HTR-8/SVneo (cell line): ENCODE measurements around the gene FUBP3.

Experiments used
- DNase-seq: peaks from one replicate; pipeline ENCODE4 v3.0.0; 2011; ENCODE audit warnings: low spot score, mixed read lengths; ENCODE audit not compliant: insufficient read length
- FAIRE-seq: peaks from 2 replicates; lab custom pipeline; 2011; peaks lifted over from hg19 to GRCh38; lab: Jason Lieb, UNC

Gene FUBP3

DNA sequence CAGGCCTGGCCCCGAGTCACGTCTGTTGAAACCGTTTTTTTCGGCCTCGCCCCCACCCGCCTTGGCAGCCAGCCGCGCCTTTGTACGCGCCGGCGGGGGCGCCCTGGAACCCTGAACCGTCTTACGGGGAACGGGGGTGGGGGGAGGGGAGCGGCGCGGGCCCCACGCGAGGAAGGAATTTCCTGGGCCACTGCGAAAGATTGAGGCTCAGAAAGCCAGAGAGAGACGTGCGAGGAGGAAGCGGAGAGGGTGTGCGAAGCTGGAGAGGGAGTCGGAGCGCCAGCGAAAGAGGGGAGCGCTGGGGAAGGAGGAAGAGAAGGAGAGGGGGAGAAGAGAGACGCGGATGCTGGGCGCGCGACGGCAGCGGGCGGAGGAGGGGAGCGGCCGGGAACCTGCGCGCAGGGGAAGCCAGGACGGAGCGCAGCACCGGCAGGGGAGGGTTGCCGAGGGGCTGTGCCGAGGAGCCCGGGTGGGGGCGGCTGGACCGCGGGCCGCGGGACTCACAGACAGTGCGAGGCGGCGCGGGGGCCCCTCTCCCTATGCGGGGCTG, 80.4 kb downstream of the FUBP3 start:
- no peak for FAIRE-seq

GRCh38 chr9:130660326-130660682, 80.9 kb downstream of the FUBP3 start:
- DNase-seq (no peak), FAIRE-seq (no peak)

More for the DNA sequence above, 80.4 kb downstream of the FUBP3 start:
- no peak for DNase-seq

- DNase-seq, result no peak
- FAIRE-seq, result no peak
Measured at GRCh38 chr9:130660683-130661450, 81.5 kb downstream of the FUBP3 start.

DNA sequence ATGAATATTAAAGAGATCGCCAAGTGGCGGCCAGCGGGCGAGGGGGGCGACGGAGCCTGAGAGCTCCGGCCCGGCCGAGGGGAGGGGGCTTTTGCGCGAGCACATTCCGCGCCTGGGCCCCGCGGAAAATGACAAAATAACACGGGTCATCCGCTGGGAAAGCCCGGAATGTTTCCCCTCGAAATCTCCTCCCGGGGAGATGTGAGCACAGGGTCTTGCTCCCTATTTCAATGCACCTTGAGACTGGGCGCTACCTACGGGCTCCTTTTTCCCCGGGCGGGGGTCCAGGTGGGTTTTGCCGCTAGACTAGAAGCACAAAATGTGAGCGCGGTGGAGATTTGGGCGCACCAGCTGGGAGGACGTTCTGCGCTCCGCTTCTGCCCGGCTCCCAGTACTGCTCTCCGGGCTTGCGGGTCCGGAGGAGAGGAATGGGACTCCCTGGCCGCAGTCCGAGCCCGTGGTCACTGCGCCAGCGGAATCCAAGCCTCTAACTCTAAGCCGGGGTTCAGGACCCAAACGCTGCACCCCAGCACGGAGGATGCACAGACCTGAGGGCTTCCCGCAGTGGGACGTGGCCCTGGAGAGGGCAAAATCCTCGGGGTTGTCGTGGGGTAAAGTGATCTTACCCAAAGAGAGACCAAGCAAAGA, 82.2 kb downstream of the FUBP3 start:
- DNase-seq, result no peak
- no peak for FAIRE-seq

GRCh38 chr9:130662099-130662969, 83.0 kb downstream of the FUBP3 start:
- DNase-seq, result no peak
- FAIRE-seq, result no peak

- DNase-seq (no peak), FAIRE-seq (no peak)
Measured at GRCh38 chr9:130662970-130663257, 83.5 kb downstream of the FUBP3 start.

DNA sequence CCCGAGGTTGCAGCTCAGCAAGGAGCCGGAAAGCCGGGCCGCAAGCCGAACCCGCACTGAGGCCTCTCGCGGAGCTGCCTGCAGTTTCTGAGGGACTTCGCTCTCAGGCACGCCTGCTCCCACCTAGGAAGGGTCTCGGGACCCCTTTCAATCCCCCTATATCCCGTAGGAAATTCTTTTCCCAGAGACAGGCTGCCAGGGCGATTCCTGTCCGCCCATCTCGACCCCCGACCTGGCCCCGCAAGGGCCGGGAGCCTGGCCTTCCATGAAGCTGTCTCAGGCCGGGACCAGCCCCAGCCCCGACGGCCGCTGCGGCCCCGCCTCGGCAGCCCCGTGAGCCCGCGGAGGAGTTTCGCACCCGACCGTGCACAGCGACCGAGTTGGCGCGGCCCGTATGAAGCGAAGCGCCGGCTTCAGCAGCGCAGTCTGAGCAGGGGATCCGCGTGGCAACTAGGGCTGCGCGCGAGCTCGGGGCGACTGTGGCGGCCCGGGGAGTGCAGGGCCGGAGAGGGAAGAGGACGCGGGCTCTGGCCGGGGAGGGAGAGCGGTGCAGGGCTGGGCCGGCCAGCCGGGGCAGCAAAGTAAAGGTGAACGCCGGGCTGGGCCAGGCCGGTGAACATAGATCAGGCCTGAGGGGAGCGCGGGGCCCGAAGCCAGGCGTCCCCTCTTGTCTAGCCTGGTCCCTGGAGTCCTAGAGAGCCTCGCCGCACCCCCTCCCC, 84.0 kb downstream of the FUBP3 start:
- DNase-seq (no peak), FAIRE-seq (no peak)

DNA sequence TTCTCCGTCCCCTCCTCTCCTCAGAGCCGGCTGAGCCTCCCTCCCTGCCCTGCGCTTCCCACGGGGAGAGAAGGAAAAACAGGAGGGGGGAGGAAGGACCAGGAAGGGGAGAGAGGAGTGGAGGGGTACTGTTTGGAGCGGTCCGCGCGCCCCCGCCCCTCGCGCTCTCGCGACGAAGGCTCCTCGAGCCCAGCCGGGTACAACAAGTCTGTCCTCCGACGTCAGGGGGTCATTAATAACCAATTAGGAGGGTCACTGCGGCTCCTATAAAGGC, 84.5 kb downstream of the FUBP3 start:
- no peak for DNase-seq
- FAIRE-seq, result no peak

DNA sequence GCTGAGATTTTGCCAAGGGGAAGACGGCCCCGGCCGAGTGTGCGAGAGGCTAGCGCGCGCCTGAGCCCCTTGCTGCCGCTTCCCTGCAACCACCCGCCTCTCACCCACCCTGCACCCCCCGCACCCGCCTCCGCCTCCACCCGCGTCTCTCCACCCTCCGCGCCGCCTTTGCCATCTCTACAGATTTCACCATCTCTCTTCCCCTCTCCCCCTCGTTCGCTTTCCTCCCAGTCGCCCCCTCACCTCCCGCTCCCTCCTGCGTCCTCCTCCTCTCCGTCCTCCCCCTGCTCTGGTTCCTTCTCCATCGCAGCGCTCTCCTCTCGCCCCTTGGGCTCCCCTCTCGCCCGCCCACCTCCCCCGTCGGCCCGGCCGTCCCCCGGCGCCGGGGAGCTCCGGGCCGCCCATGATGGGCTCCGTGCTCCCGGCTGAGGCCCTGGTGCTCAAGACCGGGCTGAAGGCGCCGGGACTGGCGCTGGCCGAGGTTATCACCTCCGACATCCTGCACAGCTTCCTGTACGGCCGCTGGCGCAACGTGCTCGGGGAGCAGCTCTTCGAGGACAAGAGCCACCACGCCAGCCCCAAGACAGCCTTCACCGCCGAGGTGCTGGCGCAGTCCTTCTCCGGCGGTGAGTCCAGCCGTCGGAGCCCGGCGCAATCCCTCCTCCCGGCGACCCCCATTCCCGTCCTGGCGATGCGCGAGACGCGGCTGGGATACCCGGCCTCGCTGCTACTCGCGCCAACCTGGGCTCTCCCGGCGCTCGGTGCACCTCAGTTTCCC, 85.1 kb downstream of the FUBP3 start, which contains the start of gene PRDM12:
Gene PRDM12, plus strand, starts transcription at position 344 of the 778 bp plus-strand sequence. Its CDS starts 60 bp downstream, at position 404.
- FAIRE-seq (no peak), DNase-seq (no peak)

DNA sequence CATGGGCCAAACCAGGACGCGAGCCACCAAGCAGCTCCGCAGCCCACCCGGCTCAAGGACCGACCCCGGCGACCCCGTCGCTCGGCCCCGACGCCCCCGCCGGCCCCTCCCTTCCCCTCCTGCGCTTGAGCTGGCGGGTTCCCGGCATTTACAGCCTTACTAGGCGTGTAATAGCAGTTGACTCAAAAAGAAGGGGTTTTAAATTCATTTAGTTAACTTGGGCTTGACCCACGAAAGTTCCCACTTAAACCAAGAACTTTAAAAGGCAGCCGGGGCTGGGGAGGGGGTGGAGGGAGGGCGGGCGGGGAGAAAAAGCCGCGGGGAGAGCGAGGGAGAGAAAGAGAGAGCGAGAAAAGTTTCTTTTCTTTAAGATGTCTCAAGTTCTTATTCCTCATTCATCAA, 85.7 kb downstream of the FUBP3 start:
- FAIRE-seq (no peak), DNase-seq (no peak)

- DNase-seq (no peak), FAIRE-seq (no peak)
Measured at GRCh38 chr9:130665431-130666392, 86.3 kb downstream of the FUBP3 start.

GRCh38 chr9:130666393-130667119, 87.2 kb downstream of the FUBP3 start:
- FAIRE-seq, result no peak
- DNase-seq, result no peak

DNA sequence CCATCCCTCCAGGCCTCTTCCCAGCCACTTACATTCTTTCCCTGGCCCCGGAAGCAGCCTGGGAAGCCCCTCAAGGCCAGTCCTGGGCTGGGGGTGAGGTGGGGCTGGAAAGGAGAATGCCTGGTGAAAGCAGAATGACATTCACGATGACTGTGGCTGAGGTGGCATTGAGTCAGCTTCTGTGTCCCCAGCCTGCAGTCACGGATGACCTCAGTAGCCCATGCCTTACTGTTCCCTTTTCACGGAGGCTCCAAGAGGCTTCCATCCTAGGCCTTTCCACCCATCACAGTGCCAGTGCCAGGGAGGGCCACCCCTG, 87.7 kb downstream of the FUBP3 start:
- FAIRE-seq (no peak), DNase-seq (no peak)

- FAIRE-seq, result no peak
- DNase-seq, result no peak
Measured at GRCh38 chr9:130668196-130668595, 88.8 kb downstream of the FUBP3 start.

DNA sequence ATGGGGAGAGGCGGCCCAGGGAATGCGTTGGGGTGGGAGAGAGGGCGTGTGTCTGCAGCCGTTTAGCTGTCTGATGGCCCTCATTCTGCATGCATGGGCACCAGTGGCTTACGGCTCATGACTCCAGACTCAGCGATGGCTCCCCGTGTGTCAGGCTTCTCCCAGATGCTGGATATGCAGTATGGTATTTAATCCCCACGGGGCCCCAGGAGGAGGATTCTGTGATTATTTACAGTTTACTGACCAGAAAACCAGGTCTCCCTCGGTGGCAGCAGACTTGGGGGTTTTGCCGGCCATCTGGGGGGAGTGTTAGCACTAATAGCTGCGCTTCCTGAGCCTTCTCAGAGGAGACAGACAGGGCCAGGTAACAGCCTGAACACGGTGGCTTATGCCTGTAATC, 89.3 kb downstream of the FUBP3 start:
- FAIRE-seq, result no peak

GRCh38 chr9:130669965-130670364, 90.6 kb downstream of the FUBP3 start:
- no peak for FAIRE-seq

More for the DNA sequence above, 89.3 kb downstream of the FUBP3 start:
- no peak for DNase-seq

GRCh38 chr9:130670644-130671043, 91.3 kb downstream of the FUBP3 start:
- no peak for FAIRE-seq
- no peak for DNase-seq

More at GRCh38 chr9:130669965-130670364, 90.6 kb downstream of the FUBP3 start:
- no peak for DNase-seq

DNA sequence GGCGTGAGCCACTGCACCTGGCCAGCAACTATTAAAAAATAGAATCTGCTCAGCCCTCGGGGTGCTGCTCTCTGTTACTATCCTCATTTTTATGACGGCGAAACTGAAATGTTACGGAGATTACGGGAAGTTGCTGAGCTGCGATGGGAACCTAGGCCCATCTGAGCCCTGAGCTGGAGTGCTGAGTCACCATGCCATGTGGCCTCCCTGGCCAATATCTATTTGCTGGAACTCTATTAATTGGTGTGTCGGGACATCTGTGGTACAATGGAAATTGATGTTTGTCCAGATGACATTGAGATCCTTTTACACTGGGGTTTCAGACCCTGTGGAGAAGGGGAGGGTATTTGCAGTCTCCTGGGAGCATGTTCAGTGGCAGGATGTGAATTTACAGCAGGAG, 93.1 kb downstream of the FUBP3 start:
- DNase-seq, result no peak
- no peak for FAIRE-seq
